ENCODE measurements around the gene LORICRIN.

DNA sequence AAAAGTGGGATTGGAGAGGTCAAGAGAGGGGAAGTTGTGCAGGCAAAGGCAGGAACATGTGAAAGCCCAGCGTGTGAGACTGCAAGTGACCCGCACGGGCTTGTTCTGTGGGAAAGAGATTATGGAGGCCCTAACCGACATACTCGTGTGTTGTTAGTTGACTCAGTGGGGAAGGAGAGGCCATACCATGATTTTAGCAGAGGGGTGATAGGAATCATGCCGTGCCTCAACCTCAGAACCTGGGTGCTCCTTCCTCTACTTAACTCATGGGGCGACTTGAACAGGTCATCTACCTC, 33.9 kb downstream of the LORICRIN start:
- TF ChIP-seq, protein P1, sequence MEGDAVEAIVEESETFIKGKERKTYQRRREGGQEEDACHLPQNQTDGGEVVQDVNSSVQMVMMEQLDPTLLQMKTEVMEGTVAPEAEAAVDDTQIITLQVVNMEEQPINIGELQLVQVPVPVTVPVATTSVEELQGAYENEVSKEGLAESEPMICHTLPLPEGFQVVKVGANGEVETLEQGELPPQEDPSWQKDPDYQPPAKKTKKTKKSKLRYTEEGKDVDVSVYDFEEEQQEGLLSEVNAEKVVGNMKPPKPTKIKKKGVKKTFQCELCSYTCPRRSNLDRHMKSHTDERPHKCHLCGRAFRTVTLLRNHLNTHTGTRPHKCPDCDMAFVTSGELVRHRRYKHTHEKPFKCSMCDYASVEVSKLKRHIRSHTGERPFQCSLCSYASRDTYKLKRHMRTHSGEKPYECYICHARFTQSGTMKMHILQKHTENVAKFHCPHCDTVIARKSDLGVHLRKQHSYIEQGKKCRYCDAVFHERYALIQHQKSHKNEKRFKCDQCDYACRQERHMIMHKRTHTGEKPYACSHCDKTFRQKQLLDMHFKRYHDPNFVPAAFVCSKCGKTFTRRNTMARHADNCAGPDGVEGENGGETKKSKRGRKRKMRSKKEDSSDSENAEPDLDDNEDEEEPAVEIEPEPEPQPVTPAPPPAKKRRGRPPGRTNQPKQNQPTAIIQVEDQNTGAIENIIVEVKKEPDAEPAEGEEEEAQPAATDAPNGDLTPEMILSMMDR (IDR thresholded peaks at IDR 0.05): no peak
- no peak for TF ChIP-seq POLR2A (IDR thresholded peaks at IDR 0.05)

All from tibial nerve (tissue), 3 donors.